NB4 (cell line): ENCODE results near the gene MTRR.

Experiments used
- MYC ChIP-seq: IDR thresholded peaks from 2 replicates; pipeline ENCODE4 v1.6.1; 2011; ENCODE audit warnings: low read depth, low read length
- POLR2A ChIP-seq: IDR thresholded peaks from 2 replicates; pipeline ENCODE4 v1.6.1; 2011; ENCODE audit warnings: mild to moderate bottlenecking; ENCODE audit not compliant: insufficient read length; ENCODE audit errors: extremely low read depth
- TF ChIP-seq, protein P1 (sequence below): IDR thresholded peaks from one replicate; pipeline ENCODE4 v1.5.1; 2012; ENCODE audit warnings: low read depth, low read length

DNA sequence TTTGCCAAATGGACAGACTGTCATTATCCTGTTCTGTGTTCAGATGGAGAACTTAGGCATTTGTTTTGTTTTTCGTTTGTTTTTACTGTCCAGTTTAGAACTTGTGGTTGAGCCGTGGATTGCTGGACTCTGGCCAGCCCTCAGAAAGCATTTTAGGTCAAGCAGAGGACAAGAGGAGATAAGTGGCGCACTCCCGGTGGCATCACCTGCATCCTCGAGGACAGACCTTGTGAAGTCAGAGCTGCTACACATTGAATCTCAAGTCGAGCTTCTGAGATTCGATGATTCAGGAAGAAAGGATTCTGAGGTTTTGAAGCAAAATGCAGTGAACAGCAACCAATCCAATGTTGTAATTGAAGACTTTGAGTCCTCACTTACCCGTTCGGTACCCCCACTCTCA is 8.9 kb downstream of the MTRR start:
- no peak for TF ChIP-seq MYC
- TF ChIP-seq, protein P1, sequence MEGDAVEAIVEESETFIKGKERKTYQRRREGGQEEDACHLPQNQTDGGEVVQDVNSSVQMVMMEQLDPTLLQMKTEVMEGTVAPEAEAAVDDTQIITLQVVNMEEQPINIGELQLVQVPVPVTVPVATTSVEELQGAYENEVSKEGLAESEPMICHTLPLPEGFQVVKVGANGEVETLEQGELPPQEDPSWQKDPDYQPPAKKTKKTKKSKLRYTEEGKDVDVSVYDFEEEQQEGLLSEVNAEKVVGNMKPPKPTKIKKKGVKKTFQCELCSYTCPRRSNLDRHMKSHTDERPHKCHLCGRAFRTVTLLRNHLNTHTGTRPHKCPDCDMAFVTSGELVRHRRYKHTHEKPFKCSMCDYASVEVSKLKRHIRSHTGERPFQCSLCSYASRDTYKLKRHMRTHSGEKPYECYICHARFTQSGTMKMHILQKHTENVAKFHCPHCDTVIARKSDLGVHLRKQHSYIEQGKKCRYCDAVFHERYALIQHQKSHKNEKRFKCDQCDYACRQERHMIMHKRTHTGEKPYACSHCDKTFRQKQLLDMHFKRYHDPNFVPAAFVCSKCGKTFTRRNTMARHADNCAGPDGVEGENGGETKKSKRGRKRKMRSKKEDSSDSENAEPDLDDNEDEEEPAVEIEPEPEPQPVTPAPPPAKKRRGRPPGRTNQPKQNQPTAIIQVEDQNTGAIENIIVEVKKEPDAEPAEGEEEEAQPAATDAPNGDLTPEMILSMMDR = no peak
- TF ChIP-seq POLR2A = no peak
